ENCODE results near the gene MMS19.

MMS19 gene

DNA sequence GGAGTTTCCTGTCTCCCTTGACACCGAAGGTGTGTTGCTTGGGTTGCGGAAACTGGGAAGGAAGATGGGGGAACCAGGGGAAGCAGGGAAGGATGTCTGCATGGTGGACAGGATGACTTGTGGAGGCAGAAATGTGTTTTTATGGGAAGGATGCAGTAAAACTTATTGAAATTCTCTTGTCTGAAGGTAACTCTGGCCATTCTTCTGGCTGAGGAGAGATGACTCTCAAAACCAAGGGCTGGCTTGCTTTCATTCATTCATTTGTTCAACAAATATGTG is 2.0 kb upstream of the MMS19 start:
- TF ChIP-seq, protein P1, sequence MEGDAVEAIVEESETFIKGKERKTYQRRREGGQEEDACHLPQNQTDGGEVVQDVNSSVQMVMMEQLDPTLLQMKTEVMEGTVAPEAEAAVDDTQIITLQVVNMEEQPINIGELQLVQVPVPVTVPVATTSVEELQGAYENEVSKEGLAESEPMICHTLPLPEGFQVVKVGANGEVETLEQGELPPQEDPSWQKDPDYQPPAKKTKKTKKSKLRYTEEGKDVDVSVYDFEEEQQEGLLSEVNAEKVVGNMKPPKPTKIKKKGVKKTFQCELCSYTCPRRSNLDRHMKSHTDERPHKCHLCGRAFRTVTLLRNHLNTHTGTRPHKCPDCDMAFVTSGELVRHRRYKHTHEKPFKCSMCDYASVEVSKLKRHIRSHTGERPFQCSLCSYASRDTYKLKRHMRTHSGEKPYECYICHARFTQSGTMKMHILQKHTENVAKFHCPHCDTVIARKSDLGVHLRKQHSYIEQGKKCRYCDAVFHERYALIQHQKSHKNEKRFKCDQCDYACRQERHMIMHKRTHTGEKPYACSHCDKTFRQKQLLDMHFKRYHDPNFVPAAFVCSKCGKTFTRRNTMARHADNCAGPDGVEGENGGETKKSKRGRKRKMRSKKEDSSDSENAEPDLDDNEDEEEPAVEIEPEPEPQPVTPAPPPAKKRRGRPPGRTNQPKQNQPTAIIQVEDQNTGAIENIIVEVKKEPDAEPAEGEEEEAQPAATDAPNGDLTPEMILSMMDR (conservative IDR thresholded peaks at IDR 0.05; ENCODE audit: low read length), result no peak
- peak overlapping the region; percentile 84 for H3K4me3 ChIP-seq (ENCODE audit: low read length)

DNA sequence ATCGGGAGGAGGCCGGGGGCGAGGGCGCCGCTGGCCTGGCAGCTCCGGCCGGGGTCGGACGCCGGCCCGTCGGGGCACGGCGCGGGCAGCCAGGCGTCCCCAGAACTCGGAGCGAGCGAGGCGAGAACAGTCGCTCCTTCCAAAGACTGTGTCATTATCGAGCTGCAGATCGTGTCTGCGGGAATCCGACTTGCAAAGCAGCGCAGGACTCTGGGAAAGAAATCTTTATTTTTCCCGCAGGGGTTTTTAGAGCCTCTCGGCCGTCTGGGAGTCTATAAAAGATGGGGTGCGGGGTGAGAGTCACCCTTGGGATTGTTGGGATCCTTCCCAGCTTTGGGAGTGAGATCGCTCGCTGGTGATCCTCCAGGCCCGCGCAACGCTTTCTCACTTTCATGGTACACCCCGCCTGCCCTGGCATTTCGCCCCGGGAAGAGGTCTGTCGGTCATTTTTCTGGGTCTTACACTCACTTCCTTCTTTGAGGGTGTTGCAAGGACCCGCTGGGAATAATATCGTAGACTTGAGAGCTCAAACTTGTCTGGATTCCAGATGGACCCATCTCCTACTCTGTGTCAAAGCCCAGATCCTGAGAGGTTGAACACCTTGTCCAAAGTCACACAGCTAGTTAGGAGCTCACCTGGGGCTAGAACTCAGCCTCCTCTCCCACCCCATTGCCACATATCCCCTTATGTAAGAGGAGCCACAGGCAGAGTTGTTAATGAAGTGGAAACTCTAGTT is 1.5 kb upstream of the MMS19 start:
- DNase-seq (ENCODE audit: low read depth), result peak; percentile 79
- TF ChIP-seq, protein P1 (conservative IDR thresholded peaks at IDR 0.05; ENCODE audit: low read length), result no peak

More for the DNA sequence above, 2.0 kb upstream of the MMS19 start:
- DNase-seq (ENCODE audit: low read depth), result no peak

GRCh38 chr10:97498841-97499560 is 779 bp upstream of the MMS19 start, which contains the start of gene UBTD1:
Gene UBTD1, plus strand, starts transcription at chr10:97498924. Its CDS starts 280 bp downstream, at chr10:97499204.
- peak within 1 kb of the TSS; percentile 100 for H3K4me3 ChIP-seq (ENCODE audit: low read length)
- TF ChIP-seq, protein P1 (conservative IDR thresholded peaks at IDR 0.05; ENCODE audit: low read length), result no peak
- DNase-seq (ENCODE audit: low read depth), result peak; percentile 49

More for the DNA sequence above, 1.5 kb upstream of the MMS19 start:
- H3K4me3 ChIP-seq (ENCODE audit: low read length), result peak overlapping the region; percentile 84

DNA sequence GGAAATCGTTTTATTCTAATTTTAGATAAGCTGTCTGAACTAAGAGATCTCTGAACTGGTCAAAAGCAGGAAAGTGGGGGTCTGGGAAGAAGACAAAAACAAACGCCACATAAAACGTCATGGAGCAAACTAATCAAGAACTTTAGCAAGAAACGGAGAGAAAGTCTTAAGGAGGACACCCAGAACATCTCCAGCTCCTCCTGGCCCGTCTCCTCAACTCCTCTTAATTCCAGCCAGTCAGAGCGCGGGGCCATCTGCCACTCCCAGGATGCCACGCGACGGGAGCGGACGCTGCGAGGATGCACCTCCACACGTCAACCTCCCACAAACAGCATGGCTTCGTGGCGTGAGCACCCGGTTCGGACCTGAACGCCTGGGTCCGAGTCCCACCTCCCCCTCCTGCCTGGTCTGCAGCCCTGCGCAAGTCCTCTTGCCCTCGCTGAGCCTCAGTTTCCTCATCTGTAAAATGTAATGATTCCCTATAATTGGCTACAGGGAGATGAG is 598 bp downstream of the MMS19 start:
- DNase-seq (ENCODE audit: low read depth), result peak; percentile 78
- H3K4me3 ChIP-seq (ENCODE audit: low read length), result peak overlapping the region; percentile 100
- TF ChIP-seq, protein P1 (conservative IDR thresholded peaks at IDR 0.05; ENCODE audit: low read length), result no peak

DNA sequence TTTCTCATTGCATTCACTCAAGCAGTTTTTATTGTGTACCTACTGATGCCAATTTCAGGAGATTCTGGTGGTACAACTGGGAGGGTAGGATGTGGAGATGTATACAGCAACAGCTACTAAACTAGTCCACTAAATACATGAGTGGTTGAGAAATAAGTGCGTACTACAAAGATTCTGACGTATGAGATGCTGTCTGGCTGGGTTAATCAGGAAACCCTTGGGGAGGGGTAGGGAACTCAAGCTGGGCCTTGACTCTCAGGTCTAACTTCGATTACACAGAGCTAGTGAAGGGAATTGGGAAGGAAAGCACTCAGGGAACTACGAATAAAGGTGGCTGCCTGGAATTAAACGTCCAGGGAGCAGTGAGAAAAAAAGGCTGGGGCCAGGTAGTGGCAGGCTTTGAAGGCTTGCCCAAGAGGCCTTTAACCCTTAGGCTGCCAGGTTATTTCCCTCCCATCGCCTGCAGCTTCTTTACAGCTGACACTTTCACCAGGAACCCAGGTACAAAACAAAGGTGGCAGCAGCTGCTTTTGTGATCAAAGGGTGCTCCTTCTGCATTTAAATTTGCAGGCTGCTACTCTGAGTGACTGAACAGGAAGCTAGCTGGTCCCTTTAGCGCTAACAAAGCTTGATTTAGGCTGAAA is 3.2 kb downstream of the MMS19 start:
- no peak overlapping the region for H3K4me3 ChIP-seq (ENCODE audit: low read length)
- DNase-seq (ENCODE audit: low read depth), result peak; percentile 22
- TF ChIP-seq, protein P1 (conservative IDR thresholded peaks at IDR 0.05; ENCODE audit: low read length), result no peak

DNA sequence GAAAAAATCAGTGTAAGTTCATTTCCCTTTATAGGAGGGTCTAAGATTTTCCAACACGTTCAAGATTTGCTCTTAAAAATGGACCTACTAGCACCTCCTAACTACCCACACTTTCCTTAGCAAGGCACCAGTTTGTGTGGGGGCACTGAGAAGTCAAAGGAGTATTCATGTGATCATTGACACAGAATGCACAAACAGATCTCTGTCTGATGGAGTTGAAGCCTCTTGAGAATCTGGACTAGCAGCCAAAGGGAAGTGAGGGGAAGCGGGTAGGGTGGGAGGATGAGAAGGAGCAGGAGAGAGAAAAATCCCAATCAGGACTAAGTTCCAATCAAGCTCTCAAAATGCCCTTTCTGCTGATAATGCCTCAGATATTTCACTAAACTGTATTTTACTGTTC is 4.1 kb downstream of the MMS19 start:
- H3K4me3 ChIP-seq (ENCODE audit: low read length), result no peak overlapping the region
- TF ChIP-seq, protein P1 (conservative IDR thresholded peaks at IDR 0.05; ENCODE audit: low read length), result no peak
- DNase-seq (ENCODE audit: low read depth), result no peak
